Progenitor cell of endocrine pancreas (in vitro differentiated cells): ENCODE data around the gene WWC1. TPM values are rescaled to one million over a fixed set of nuclear protein-coding genes. Genes with fewer than 3 reads are reported as not detected.

Experiments used
- DNase-seq: peaks from one replicate; pipeline ENCODE4 v3.0.0; 2021; ENCODE audit warnings: low spot score; ENCODE audit not compliant: unreplicated experiment
- H3K27ac Mint-ChIP-seq: 2 replicates; pipeline ENCODE4 v1.8.0; 2021; ENCODE audit warnings: mild to moderate bottlenecking, moderate library complexity, mixed read lengths
- H3K27me3 Mint-ChIP-seq: 2 replicates; pipeline ENCODE4 v1.8.0; 2021; ENCODE audit warnings: mixed read lengths
- H3K36me3 Mint-ChIP-seq: 2 replicates; pipeline ENCODE4 v1.8.0; 2022; ENCODE audit warnings: mixed read lengths; ENCODE audit not compliant: insufficient read depth
- H3K4me1 Mint-ChIP-seq: 2 replicates; pipeline ENCODE4 v1.8.0; 2021; ENCODE audit warnings: low read depth, mixed read lengths
- H3K4me3 Mint-ChIP-seq: 2 replicates; pipeline ENCODE4 v1.8.0; 2021; ENCODE audit warnings: low read depth, mild to moderate bottlenecking, moderate library complexity, mixed read lengths
- H3K9me3 Mint-ChIP-seq: 2 replicates; pipeline ENCODE4 v1.8.0; 2021; ENCODE audit warnings: low read depth, mixed read lengths
- total RNA-seq: library from RNA; stranded (reverse); gene quantifications from 2 replicates; pipeline ENCODE4 v1.2.1, GENCODE V29; 2021
- TF ChIP-seq, protein P1 (sequence below): fragments of 200-600 bp; sonication (generic); IDR thresholded peaks from one replicate; pipeline ENCODE4 v1.5.0; 2021; ENCODE audit warnings: antibody characterized with exemption, mild to moderate bottlenecking; ENCODE audit not compliant: unreplicated experiment

The WWC1 gene
- total RNA-seq, 1 donor from 2014 or later: 62.3 TPM

DNA sequence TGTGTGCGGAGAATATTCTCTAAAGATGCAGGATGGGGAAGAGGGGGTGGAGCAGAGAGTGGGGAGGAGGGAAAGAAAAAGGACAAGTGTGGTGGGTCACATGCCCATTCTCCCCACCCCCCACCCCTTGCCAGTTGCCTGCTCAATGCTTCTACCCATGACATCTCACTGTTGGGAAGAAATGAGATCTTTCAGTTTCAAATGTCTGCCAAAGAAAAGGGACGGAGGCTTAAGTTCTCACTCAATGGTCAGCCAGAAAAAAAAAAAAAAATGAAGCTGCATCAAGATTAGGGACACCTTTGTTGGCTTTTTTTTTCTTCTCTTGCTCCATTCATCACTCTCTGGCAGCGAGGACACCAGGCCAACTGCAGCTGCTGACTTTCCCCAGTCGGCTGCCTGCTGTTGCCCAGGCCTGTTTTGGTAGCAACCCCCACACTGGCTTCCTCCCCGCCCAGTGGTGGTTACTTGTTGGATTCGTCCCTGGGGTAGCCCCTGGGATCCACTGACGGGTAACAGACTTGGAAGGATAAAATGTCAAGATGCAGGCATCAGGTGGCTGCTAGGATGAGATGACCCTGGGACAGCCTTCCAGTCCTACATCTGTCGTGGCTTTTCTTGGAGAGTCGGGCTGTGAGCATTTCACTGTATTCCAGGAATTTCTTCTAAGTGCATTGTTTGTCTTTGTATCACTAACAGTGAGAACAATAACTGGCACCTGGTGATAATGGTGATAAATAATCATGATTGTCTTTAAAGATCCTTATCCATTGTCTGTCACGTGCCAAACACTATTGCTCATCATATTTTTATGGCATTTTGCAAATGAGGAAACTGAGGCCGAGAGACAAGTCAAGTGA is 9.1 kb downstream of the WWC1 start:
- H3K4me3 Mint-ChIP-seq: no peak overlapping the region
- TF ChIP-seq, protein P1, sequence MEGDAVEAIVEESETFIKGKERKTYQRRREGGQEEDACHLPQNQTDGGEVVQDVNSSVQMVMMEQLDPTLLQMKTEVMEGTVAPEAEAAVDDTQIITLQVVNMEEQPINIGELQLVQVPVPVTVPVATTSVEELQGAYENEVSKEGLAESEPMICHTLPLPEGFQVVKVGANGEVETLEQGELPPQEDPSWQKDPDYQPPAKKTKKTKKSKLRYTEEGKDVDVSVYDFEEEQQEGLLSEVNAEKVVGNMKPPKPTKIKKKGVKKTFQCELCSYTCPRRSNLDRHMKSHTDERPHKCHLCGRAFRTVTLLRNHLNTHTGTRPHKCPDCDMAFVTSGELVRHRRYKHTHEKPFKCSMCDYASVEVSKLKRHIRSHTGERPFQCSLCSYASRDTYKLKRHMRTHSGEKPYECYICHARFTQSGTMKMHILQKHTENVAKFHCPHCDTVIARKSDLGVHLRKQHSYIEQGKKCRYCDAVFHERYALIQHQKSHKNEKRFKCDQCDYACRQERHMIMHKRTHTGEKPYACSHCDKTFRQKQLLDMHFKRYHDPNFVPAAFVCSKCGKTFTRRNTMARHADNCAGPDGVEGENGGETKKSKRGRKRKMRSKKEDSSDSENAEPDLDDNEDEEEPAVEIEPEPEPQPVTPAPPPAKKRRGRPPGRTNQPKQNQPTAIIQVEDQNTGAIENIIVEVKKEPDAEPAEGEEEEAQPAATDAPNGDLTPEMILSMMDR: no peak
- H3K36me3 Mint-ChIP-seq: peaks cover 10% of the 10 kb centered on the region
- peak overlapping the region; percentile 83 for H3K27ac Mint-ChIP-seq
- H3K27me3 Mint-ChIP-seq: no peaks in the 10 kb centered on the region
- peaks cover 62% of the 10 kb centered on the region for H3K4me1 Mint-ChIP-seq
- no peaks in the 10 kb centered on the region for H3K9me3 Mint-ChIP-seq
- no peak for DNase-seq

DNA sequence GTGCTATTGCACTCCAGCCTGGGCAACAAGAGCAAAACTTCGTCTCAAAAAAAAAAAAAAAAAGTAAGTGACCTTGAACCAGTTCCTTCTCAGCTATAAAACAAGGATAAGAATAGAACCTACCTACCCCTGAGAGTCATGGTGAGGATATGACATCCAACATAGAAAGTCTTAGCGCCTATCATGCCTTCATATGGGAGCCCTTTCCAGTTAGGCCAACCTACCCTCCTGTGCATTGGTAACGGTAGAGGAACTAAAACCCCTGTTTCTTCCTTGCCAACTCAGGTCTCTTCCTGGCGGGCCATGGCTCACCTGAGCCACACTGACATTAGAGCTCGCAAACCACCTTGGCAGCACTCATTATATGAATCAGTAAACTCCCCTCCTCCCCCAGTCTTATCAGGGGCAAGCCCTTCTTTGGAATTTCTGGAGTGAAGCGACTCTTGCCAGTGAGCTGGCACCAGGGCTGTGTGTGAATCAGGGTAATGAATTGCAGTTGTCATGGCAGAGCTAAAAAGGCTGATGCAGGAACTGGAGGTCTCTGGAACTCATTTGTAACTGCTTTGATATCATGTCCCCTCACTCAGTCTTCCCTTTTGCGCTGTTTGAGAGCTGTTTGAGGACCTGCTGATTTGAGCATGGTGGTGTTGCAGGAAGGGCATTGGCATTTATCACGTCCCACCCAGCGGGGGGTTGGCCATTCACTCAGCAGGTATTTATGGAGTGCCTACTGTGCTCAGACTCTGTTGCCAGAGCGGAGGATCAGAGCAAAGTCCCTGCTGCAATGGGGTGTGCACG is 10.3 kb downstream of the WWC1 start:
- H3K4me1 Mint-ChIP-seq: peaks cover 53% of the 10 kb centered on the region
- TF ChIP-seq, protein P1: no peak
- no peak for DNase-seq
- peak overlapping the region; percentile 23 for H3K4me3 Mint-ChIP-seq
- no peaks in the 10 kb centered on the region for H3K27me3 Mint-ChIP-seq
- H3K9me3 Mint-ChIP-seq: no peaks in the 10 kb centered on the region
- H3K36me3 Mint-ChIP-seq: peaks cover 10% of the 10 kb centered on the region
- H3K27ac Mint-ChIP-seq: peak overlapping the region; percentile 85

DNA sequence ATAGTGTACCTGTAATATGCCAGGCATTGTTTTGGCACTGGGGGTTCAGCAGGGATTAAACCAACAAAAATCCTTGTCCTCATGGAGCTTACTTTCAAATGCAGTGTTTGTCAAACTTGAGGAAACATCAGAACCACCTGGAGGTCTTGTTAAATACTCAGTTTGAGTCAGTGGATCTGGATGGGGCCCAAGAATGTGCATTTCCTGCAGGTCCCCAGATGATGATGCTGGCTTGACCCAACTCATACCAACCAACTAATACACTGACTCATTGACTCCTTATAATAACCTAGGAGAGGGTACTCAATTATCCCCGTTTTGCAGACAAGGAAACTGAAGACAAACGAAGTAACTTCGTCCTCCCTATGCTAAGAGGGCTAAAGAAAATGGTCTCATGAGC is 11.3 kb downstream of the WWC1 start:
- peak overlapping the region; percentile 85 for H3K27ac Mint-ChIP-seq
- no peaks in the 10 kb centered on the region for H3K27me3 Mint-ChIP-seq
- peaks cover 49% of the 10 kb centered on the region for H3K4me1 Mint-ChIP-seq
- H3K36me3 Mint-ChIP-seq: peaks cover 8% of the 10 kb centered on the region
- DNase-seq: no peak
- TF ChIP-seq, protein P1: no peak
- H3K4me3 Mint-ChIP-seq: no peak overlapping the region
- no peaks in the 10 kb centered on the region for H3K9me3 Mint-ChIP-seq

DNA sequence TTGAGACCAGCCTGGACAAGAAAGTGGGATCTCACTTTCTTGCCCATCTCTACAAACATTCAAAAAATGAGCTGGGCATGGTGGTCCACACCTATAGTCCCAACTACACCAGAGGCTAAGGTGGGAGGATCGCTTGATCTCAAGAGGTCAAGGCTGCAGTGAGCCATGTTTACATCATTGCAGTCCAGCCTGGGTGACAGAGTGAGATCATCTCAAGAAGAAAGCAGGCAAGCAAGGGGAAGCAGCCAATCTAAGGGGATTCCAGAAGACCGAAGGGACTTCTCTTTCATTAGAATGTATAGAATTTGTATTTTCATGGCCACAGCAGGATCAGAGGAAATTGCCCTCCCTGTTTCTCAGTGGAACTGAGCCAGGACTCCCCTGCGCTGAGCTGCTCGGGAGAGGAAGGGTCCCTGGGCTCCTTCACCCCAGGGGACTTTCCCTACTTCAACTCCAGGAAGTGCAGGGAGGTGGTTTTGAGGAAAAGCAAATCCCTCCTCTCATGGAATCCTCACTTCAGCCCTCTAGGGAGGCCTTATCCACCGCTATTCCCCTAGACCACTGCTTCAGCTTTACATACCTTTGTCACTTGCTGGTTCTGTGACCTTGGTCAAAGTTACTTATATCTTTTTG is 12.1 kb downstream of the WWC1 start:
- H3K27ac Mint-ChIP-seq: peak overlapping the region; percentile 41

More for the DNA sequence above, 12.1 kb downstream of the WWC1 start:
- Mint-ChIP-seq H3K9me3 (no peaks in the 10 kb centered on the region), H3K4me3 (no peak overlapping the region), H3K4me1 (peaks cover 49% of the 10 kb centered on the region), H3K36me3 (peaks cover 8% of the 10 kb centered on the region), H3K27me3 (no peaks in the 10 kb centered on the region)
- TF ChIP-seq, protein P1: no peak
- no peak for DNase-seq
